Prostate gland (tissue), 2 donors: ENCODE results near the gene FAM219B. TPM values are rescaled to one million over a fixed set of nuclear protein-coding genes. Genes with fewer than 3 reads are reported as not detected.
"Not testable (repeated sequence)": the region's sequence is repeated elsewhere in the genome, so short reads cannot be mapped to it uniquely, and the experiment has no call there.

Experiments used
- DNase-seq: peaks from one replicate; pipeline ENCODE4 v3.0.0-alpha.2; 2019; ENCODE audit warnings: low spot score
- H3K27ac ChIP-seq, 2 donors: fragments of 200-600 bp; sonication (generic); 2 replicates each; pipeline ENCODE4 v1.5.1; 2017 to 2019
- H3K27me3 ChIP-seq: fragments of 200-600 bp; sonication (generic); replicated peaks from 2 replicates; pipeline ENCODE4 v1.5.1; 2019; ENCODE audit not compliant: insufficient read depth
- H3K36me3 ChIP-seq, 2 donors: fragments of 200-600 bp; sonication (generic); 1 replicate in 1 of 2; 2 replicates in 1 of 2; pipeline versions ENCODE4 v1.5.1 to v1.8.1; 2017 to 2019
- H3K4me1 ChIP-seq: fragments of 200-600 bp; sonication (generic); replicated peaks from 2 replicates; pipeline ENCODE4 v1.5.1; 2019
- H3K4me3 ChIP-seq, 2 donors: fragments of 200-600 bp; sonication (generic); 2 replicates each; pipeline ENCODE4 v1.5.1; 2017 to 2019
- H3K9me3 ChIP-seq: fragments of 200-600 bp; sonication (generic); 2 replicates; pipeline ENCODE4 v1.5.1; 2017
- CTCF ChIP-seq, 4 experiments: fragments of 200-600 bp in 2 of 4; fragments of 450-650 bp in 2 of 4; sonication (generic) in 2 of 4; IDR thresholded peaks; 1 replicate in 3 of 4; 2 replicates in 1 of 4; pipeline ENCODE4 v1.5.1; 2016 to 2019; ENCODE audit warnings: antibody characterized with exemption in 4 of 4, mild to moderate bottlenecking in 2 of 4, moderate library complexity in 2 of 4
- POLR2A ChIP-seq: fragments of 450-650 bp; IDR thresholded peaks from one replicate; pipeline ENCODE4 v1.6.1; 2016; ENCODE audit warnings: antibody characterized with exemption, mild to moderate bottlenecking
- POLR2AphosphoS5 ChIP-seq: sonication (generic); formaldehyde crosslinking; IDR thresholded peaks from one replicate; pipeline ENCODE4 v1.6.1; 2017; ENCODE audit warnings: antibody characterized with exemption
- WGBS: methylation state at CpG from one replicate; pipeline ENCODE4 v1.1.5; 2018; 5-methylcytosine and 5-hydroxymethylcytosine counted together
- intact Hi-C: fragments of 100-400 bp; cut with DNase I; formaldehyde crosslinking; loops from one replicate; pipeline ENCODE4 v1.14.2; 2022
- total RNA-seq, 2 donors: library from RNA; depleted of rRNA; stranded (reverse); fragments of >200 nt; gene quantifications; one replicate each; pipeline ENCODE4 v1.1.0, GENCODE V29; 2016

FAM219B gene
- total RNA-seq, 2 donors from 2014 or later = 66.0 to 71.1 TPM

GRCh38 chr15:74896316-74896715 is 10.3 kb downstream of the FAM219B start:
- Histone ChIP-seq H3K36me3 (no peaks in the 10 kb centered on the region), H3K27me3 (no peaks in the 10 kb centered on the region), H3K4me1 (no peaks in the 10 kb centered on the region), H3K9me3 (no peaks in the 10 kb centered on the region), H3K27ac (no peak overlapping the region), H3K4me3 (no peak overlapping the region)
- 78% methylated on average over 3 of the region's 3 CpGs for WGBS
- DNase-seq = no peak
- no peak for TF ChIP-seq CTCF (IDR thresholded peaks at IDR 0.05)
- TF ChIP-seq POLR2A = no peak
- TF ChIP-seq POLR2AphosphoS5 = no peak
- intact Hi-C loops = no loop called here

- no peak for DNase-seq
- H3K4me3 ChIP-seq = no peak overlapping the region
- H3K36me3 ChIP-seq = no peaks in the 10 kb centered on the region
- no peaks in the 10 kb centered on the region for H3K4me1 ChIP-seq
- intact Hi-C loops = no loop called here
- no peaks in the 10 kb centered on the region for H3K9me3 ChIP-seq
- no peak overlapping the region for H3K27ac ChIP-seq
- 89% methylated on average over 6 of the region's 6 CpGs for WGBS
- TF ChIP-seq POLR2AphosphoS5 (no peak), POLR2A (no peak), CTCF (IDR thresholded peaks at IDR 0.05) (no peak)
- no peaks in the 10 kb centered on the region for H3K27me3 ChIP-seq
Observed at GRCh38 chr15:74895830-74896229, 10.8 kb downstream of the FAM219B start.

- H3K36me3 ChIP-seq, H3K4me1 ChIP-seq, H3K4me3 ChIP-seq, DNase-seq, intact Hi-C loops, H3K9me3 ChIP-seq, H3K27me3 ChIP-seq, H3K27ac ChIP-seq: not testable (repeated sequence)
- WGBS = 97% methylated on average over 7 of the region's 7 CpGs
Observed at GRCh38 chr15:74894383-74894782, 12.3 kb downstream of the FAM219B start.

GRCh38 chr15:74893627-74894026 is 13.0 kb downstream of the FAM219B start:
- no peak overlapping the region for H3K4me3 ChIP-seq
- no peak for TF ChIP-seq POLR2A
- TF ChIP-seq POLR2AphosphoS5 = no peak
- no peak for TF ChIP-seq CTCF (IDR thresholded peaks at IDR 0.05)
- WGBS = 83% methylated on average over 3 of the region's 3 CpGs
- no peak for DNase-seq
- H3K9me3 ChIP-seq = no peaks in the 10 kb centered on the region
- H3K4me1 ChIP-seq = no peaks in the 10 kb centered on the region
- intact Hi-C loops = no loop called here
- H3K27me3 ChIP-seq = no peaks in the 10 kb centered on the region
- no peaks in the 10 kb centered on the region for H3K36me3 ChIP-seq
- H3K27ac ChIP-seq = no peak overlapping the region

- Histone ChIP-seq H3K9me3 (no peaks in the 10 kb centered on the region), H3K36me3 (no peaks in the 10 kb centered on the region), H3K4me1 (no peaks in the 10 kb centered on the region), H3K27me3 (no peaks in the 10 kb centered on the region), H3K4me3 (no peak overlapping the region), H3K27ac (no peak overlapping the region)
- 89% methylated on average over 2 of the region's 2 CpGs for WGBS
- intact Hi-C loops = no loop called here
- TF ChIP-seq POLR2AphosphoS5 (no peak), CTCF (IDR thresholded peaks at IDR 0.05) (no peak), POLR2A (no peak)
- no peak for DNase-seq
Observed at GRCh38 chr15:74892931-74893330, 13.7 kb downstream of the FAM219B start.
